Osteoblast (primary cell): ENCODE results near the gene SEMA3C. TPM values are rescaled to one million over a fixed set of nuclear protein-coding genes. Genes with fewer than 3 reads are reported as not detected.
A peak's percentile ranks its signal among the peaks of the same experiment; 100 is the strongest.

Experiments used
- DNase-seq: peaks from one replicate; pipeline ENCODE4 v3.0.0; 2011; ENCODE audit warnings: low spot score, mixed read lengths; ENCODE audit not compliant: insufficient read length; ENCODE audit errors: missing footprints
- H2AFZ ChIP-seq: 2 replicates; pipeline ENCODE4 v1.6.0; 2011; ENCODE audit warnings: mild to moderate bottlenecking, low read length
- H3K27ac ChIP-seq: 2 replicates; pipeline ENCODE4 v1.5.1; 2011; ENCODE audit warnings: mild to moderate bottlenecking, low read depth, low read length, moderate library complexity
- H3K27me3 ChIP-seq: 2 replicates; pipeline ENCODE4 v1.6.0; 2012; ENCODE audit warnings: mild to moderate bottlenecking, control low read depth, inconsistent platforms, low read length, moderate library complexity; ENCODE audit not compliant: insufficient read depth
- H3K36me3 ChIP-seq: 2 replicates; pipeline ENCODE4 v1.5.1; 2011; ENCODE audit warnings: mild to moderate bottlenecking, low read length, control low read depth, moderate library complexity; ENCODE audit not compliant: insufficient read depth
- H3K4me1 ChIP-seq: 2 replicates; pipeline ENCODE4 v1.5.1; 2011; ENCODE audit warnings: mild to moderate bottlenecking, low read length, control low read depth, moderate library complexity; ENCODE audit not compliant: insufficient read depth
- H3K4me2 ChIP-seq: 2 replicates; pipeline ENCODE4 v1.6.0; 2011; ENCODE audit warnings: mild to moderate bottlenecking, low read length; ENCODE audit not compliant: insufficient read depth
- H3K4me3 ChIP-seq: fragments of 200-600 bp; sonication (generic); 3 replicates; pipeline ENCODE4 v1.5.1; 2012; ENCODE audit warnings: mild to moderate bottlenecking, low read length, inconsistent platforms; ENCODE audit not compliant: insufficient read depth
- H3K79me2 ChIP-seq: 2 replicates; pipeline ENCODE4 v1.6.0; 2012; ENCODE audit warnings: mild to moderate bottlenecking, low read length, control low read depth, inconsistent platforms; ENCODE audit not compliant: insufficient read depth
- H3K9me3 ChIP-seq: 2 replicates; pipeline ENCODE4 v1.5.1; 2011; ENCODE audit warnings: low read depth, low read length, control low read depth
- H4K20me1 ChIP-seq: 2 replicates; pipeline ENCODE4 v1.6.0; 2012; ENCODE audit warnings: mild to moderate bottlenecking, low read length, control low read depth; ENCODE audit not compliant: insufficient read depth
- CTCF ChIP-seq: IDR thresholded peaks from 2 replicates; pipeline ENCODE4 v1.5.1; 2011; ENCODE audit warnings: mild to moderate bottlenecking, low read depth, low read length, moderate library complexity; ENCODE audit errors: extremely low read depth
- total RNA-seq: library from RNA; depleted of rRNA; stranded (reverse); fragments of >200 nt; gene quantifications from 2 replicates; pipeline ENCODE4 v1.2.3, GENCODE V29; 2012

The SEMA3C gene
- total RNA-seq, 1 donor: 388 TPM

GRCh38 chr7:80838643-80839042, 80.2 kb downstream of the SEMA3C start:
- peaks cover 21% of the 10 kb centered on the region for H3K4me1 ChIP-seq
- no peak overlapping the region for H3K4me3 ChIP-seq
- H3K9me3 ChIP-seq: no peaks in the 10 kb centered on the region
- no peak for TF ChIP-seq CTCF
- H3K27me3 ChIP-seq: no peaks in the 10 kb centered on the region
- no peak overlapping the region for H3K4me2 ChIP-seq
- H3K27ac ChIP-seq: no peak overlapping the region
- H4K20me1 ChIP-seq: no peaks in the 10 kb centered on the region
- H2AFZ ChIP-seq: no peak overlapping the region
- DNase-seq: no peak
- peaks cover 71% of the 10 kb centered on the region for H3K79me2 ChIP-seq
- no peaks in the 10 kb centered on the region for H3K36me3 ChIP-seq

- DNase-seq: no peak
- Histone ChIP-seq H3K27me3 (no peaks in the 10 kb centered on the region), H3K4me1 (peaks cover 12% of the 10 kb centered on the region), H3K4me3 (no peak overlapping the region), H3K79me2 (peaks cover 71% of the 10 kb centered on the region), H3K36me3 (no peaks in the 10 kb centered on the region), H2AFZ (no peak overlapping the region), H3K27ac (no peak overlapping the region), H3K9me3 (no peaks in the 10 kb centered on the region), H3K4me2 (no peak overlapping the region), H4K20me1 (peaks cover 2% of the 10 kb centered on the region)
- TF ChIP-seq CTCF: no peak
These were observed 81.5 kb downstream of the SEMA3C start for GRCh38 chr7:80837345-80837744.

- Histone ChIP-seq H3K27me3 (no peaks in the 10 kb centered on the region), H3K4me2 (no peak overlapping the region), H3K4me3 (no peak overlapping the region), H2AFZ (no peak overlapping the region), H3K27ac (no peak overlapping the region), H4K20me1 (peaks cover 9% of the 10 kb centered on the region), H3K79me2 (peaks cover 68% of the 10 kb centered on the region), H3K4me1 (peaks cover 25% of the 10 kb centered on the region), H3K9me3 (no peaks in the 10 kb centered on the region), H3K36me3 (no peaks in the 10 kb centered on the region)
- DNase-seq: no peak
- no peak for TF ChIP-seq CTCF
These were observed 83.6 kb downstream of the SEMA3C start for GRCh38 chr7:80835251-80835650.

GRCh38 chr7:80833289-80834268, 85.3 kb downstream of the SEMA3C start:
- Histone ChIP-seq H3K4me2 (no peak overlapping the region), H3K9me3 (no peaks in the 10 kb centered on the region), H3K27ac (peak overlapping the region; percentile 29), H3K4me1 (peaks cover 35% of the 10 kb centered on the region), H3K4me3 (no peak overlapping the region), H3K27me3 (no peaks in the 10 kb centered on the region), H3K79me2 (peaks cover 63% of the 10 kb centered on the region), H3K36me3 (peaks cover 4% of the 10 kb centered on the region), H2AFZ (no peak overlapping the region), H4K20me1 (peaks cover 12% of the 10 kb centered on the region)
- no peak for TF ChIP-seq CTCF
- peak; percentile 23 for DNase-seq
